GM12892 (cell line): Measurements from ENCODE around the gene CATSPER1.

Source experiments
- POLR2A ChIP-seq: IDR thresholded peaks from 2 replicates; pipeline ENCODE4 v1.6.1; 2011; ENCODE audit warnings: low read depth, low read length, control low read depth
- POLR2AphosphoS5 ChIP-seq: IDR thresholded peaks from 2 replicates; pipeline ENCODE4 v1.6.1; 2011; ENCODE audit warnings: low read depth, low read length, control low read depth

DNA sequence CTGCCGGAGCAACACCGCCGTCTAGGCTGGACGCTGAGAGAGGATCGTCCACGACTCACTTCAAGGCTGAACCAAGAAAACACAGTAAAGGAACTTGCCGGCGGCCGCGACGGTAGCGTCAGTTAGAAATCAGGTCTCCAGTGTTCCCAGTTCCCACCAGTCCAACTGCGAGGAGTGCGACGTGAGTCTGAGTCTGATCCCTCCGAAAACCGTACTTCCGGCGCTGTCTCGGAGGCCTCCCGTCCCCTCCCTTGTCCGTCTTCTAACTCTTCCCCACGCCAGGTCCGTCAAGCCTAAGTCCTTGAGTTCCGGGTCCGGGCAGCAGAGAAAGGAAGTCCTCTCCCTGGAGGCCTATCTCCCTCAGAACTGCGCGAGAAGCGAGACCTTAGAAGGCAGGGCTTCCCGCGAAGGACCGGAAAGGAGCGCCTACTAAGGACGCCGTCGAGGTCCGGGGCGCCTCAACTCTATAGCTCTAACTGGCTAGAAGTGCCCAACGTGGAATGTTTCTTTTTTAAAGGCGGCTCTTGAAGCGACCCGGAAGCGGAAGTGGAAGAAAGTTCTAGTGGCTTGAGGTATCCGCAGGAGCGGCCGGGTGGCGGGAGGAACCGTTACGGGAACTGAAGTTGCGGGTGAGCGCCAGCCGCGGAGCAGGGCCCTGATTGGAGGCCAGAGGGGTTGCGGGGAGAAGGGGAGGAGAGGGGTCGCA is 24.2 kb downstream of the CATSPER1 start, which contains the start of the genes BANF1 and EIF1AD:
- TF ChIP-seq POLR2A (peak; percentile 87), POLR2AphosphoS5 (peak; percentile 91)
